ENCODE results near the gene SIRPG.
"Not testable (repeated sequence)": the region's sequence is repeated elsewhere in the genome, so short reads cannot be mapped to it uniquely, and the experiment has no call there.

SIRPG gene

GRCh38 chr20:1657556-1658334 lies at the start of gene SIRPG:
TSS of gene SIRPG (minus strand) at chr20:1657779. CDS start at chr20:1657714, 65 bp downstream.
- no peak for DNase-seq

- DNase-seq, result not testable (repeated sequence)
Measured at GRCh38 chr20:1706887-1707286, 49.3 kb upstream of the SIRPG start.

GRCh38 chr20:1706079-1706478 lies 48.5 kb upstream of the SIRPG start:
- no peak for DNase-seq

- DNase-seq, result no peak
Measured at GRCh38 chr20:1702855-1703254, 45.3 kb upstream of the SIRPG start.

GRCh38 chr20:1702328-1702727 lies 44.7 kb upstream of the SIRPG start:
- DNase-seq, result no peak

GRCh38 chr20:1700990-1701389 lies 43.4 kb upstream of the SIRPG start:
- DNase-seq, result no peak

GRCh38 chr20:1697592-1697991 lies 40.0 kb upstream of the SIRPG start:
- no peak for DNase-seq

- no peak for DNase-seq
Measured at GRCh38 chr20:1696521-1697209, 39.1 kb upstream of the SIRPG start.

GRCh38 chr20:1694672-1695071 lies 37.1 kb upstream of the SIRPG start:
- DNase-seq, result no peak

- no peak for DNase-seq
Measured at GRCh38 chr20:1693427-1693826, 35.8 kb upstream of the SIRPG start.

GRCh38 chr20:1689721-1690120 lies 32.1 kb upstream of the SIRPG start:
- DNase-seq, result no peak

- no peak for DNase-seq
Measured at GRCh38 chr20:1688886-1689538, 31.4 kb upstream of the SIRPG start.

- no peak for DNase-seq
Measured at GRCh38 chr20:1687053-1687452, 29.5 kb upstream of the SIRPG start.

- DNase-seq, result no peak
Measured at GRCh38 chr20:1686151-1686748, 28.7 kb upstream of the SIRPG start.

- no peak for DNase-seq
Measured at GRCh38 chr20:1685304-1686052, 27.9 kb upstream of the SIRPG start.

GRCh38 chr20:1684872-1685271 lies 27.3 kb upstream of the SIRPG start:
- DNase-seq, result no peak

- no peak for DNase-seq
Measured at GRCh38 chr20:1676650-1677049, 19.1 kb upstream of the SIRPG start.

- DNase-seq, result no peak
Measured at GRCh38 chr20:1674990-1675780, 17.6 kb upstream of the SIRPG start.

- DNase-seq, result no peak
Measured at GRCh38 chr20:1674361-1674760, 16.8 kb upstream of the SIRPG start.

- no peak for DNase-seq
Measured at GRCh38 chr20:1673424-1673823, 15.8 kb upstream of the SIRPG start.

- no peak for DNase-seq
Measured at GRCh38 chr20:1672728-1673127, 15.1 kb upstream of the SIRPG start.

Measured in fibroblast of skin of right quadriceps (primary cell).